ENCODE results near the gene RELN.
"Not testable (repeated sequence)": the region's sequence is repeated elsewhere in the genome, so short reads cannot be mapped to it uniquely, and the experiment has no call there.

Gene RELN

DNA sequence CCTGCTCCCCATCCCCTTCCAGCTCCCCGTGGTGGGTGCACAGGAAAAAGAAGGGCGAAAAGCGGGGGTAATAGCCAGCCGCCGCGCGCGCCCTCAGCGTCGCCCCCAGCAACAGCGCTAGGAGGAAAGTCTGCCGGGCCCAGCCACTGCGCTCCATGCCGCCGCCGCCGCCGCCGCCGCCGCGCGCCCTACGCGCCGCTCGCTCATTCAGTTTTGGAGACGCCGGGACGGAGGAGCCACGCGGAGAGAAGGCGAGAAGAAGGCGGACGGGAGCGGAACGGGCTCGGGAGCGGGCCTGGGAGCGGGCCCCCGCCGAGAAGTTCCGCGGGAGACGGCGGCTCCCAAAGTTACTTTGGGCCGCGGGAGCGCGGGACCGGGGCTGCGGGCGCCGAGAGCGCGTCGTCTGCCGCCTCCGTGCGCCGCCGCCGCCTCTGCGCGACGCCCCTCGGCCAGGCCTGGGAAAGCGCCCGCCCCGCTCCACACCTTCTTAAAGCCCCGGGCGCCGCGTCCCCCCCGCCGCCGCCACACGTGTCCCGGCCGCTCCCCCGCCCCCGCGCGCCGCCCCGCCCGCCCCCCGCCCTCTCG lies at the start of gene RELN:
Gene RELN (minus strand): TSS at position 459 of the 585 bp plus-strand sequence. CDS start 302 bp downstream, at position 157.
- no peak for TF ChIP-seq CTCF (conservative IDR thresholded peaks at IDR 0.05)
- peak within 1 kb of the TSS; percentile 15; the same call in 1 of the 2 replicates for H3K27ac ChIP-seq

- no peak overlapping the region for H3K27ac ChIP-seq
- no peak for TF ChIP-seq CTCF (conservative IDR thresholded peaks at IDR 0.05)
Observed at GRCh38 chr7:104038136-104038535, 48.7 kb upstream of the RELN start.

DNA sequence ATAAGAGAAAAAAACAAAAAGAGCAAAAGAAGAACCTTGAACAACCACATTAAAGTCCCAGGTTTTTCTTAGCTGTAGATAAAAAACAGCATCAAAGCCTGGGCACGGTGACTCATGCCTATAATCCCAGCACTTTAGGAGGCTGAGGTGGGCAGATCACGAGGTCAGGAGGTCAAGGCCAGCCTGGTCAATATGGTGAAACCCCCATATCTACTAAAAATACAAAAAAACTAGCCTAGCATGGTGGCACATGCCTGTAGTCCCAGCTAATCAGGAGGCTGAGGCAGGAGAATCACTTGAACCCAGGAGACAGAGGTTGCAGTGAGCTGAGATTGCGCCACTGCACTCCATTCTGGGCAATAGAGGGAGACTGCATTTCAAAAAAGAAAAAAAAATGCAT lies 47.4 kb upstream of the RELN start:
- not testable (repeated sequence) for H3K27ac ChIP-seq

DNA sequence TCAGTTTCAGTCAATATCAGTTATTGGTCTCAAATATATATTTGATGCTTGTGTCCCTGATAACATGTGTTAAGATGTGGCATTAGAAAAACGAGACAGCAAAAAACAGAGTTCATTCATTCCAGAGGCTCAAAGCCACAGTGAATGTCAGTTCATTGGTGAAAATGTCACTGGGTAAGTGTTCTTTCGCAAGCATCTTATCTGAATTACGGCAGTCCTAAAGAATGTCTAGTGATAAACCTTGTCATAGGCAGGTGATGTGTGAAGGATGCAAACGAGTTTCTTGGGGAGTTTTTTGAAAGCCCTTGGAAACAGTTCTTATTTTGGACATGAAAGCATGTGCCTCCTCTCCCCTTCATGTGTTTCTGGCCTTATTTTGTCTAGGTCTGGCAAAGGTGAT lies 45.9 kb upstream of the RELN start:
- TF ChIP-seq CTCF (conservative IDR thresholded peaks at IDR 0.05), result no peak
- no peak overlapping the region for H3K27ac ChIP-seq

GRCh38 chr7:104034679-104035078 lies 45.2 kb upstream of the RELN start:
- no peak for TF ChIP-seq CTCF (conservative IDR thresholded peaks at IDR 0.05)
- H3K27ac ChIP-seq, result no peak overlapping the region

DNA sequence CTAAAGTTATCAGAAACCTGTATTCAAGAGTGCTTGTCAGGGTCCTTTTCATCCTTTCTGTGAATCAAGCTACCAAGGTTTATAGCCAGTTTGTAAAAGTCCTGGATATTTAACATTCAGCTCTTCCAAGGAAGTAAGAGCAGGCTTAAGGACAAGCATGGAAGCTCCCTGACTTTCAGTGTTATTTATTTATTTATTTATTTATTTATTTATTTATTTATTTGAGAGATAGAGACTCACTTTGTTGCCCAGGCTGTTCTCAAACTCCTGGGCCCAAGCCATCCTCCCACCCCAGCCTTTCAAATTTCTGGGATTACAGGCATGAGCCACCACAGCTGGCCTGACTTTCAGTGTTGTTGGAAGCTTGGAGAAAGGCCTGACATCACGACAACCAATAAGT lies 44.4 kb upstream of the RELN start:
- no peak overlapping the region for H3K27ac ChIP-seq
- no peak for TF ChIP-seq CTCF (conservative IDR thresholded peaks at IDR 0.05)

- no peak for TF ChIP-seq CTCF (conservative IDR thresholded peaks at IDR 0.05)
- H3K27ac ChIP-seq, result no peak overlapping the region
Observed at GRCh38 chr7:104032486-104032885, 43.0 kb upstream of the RELN start.

GRCh38 chr7:104029765-104030164 lies 40.3 kb upstream of the RELN start:
- no peak for TF ChIP-seq CTCF (conservative IDR thresholded peaks at IDR 0.05)
- H3K27ac ChIP-seq, result no peak overlapping the region

Measured in VCaP (cell line).